Stimulated activated effector memory CD8-positive, alpha-beta T cell treated with anti-CD3 and anti-CD28 coated beads, Interleukin-12 subunit alpha, Interleukin-12 subunit beta, amount 100 ng/mL, for 72 hours (primary cell): Measurements from ENCODE around the gene LAMC3.
"Not testable (repeated sequence)": the region's sequence is repeated elsewhere in the genome, so short reads cannot be mapped to it uniquely, and the experiment has no call there.

ENCODE experiments used
- ATAC-seq: fragments of 150-1000 bp; cut with Tn5 transposase; 2 replicates; pipeline ENCODE4 v1.10.0; 2021
- DNase-seq, 2 donors: peaks; one replicate each; pipeline ENCODE4 v3.0.0; 2021 to 2022; ENCODE audit warnings: low spot score in 2 of 2
- H3K27ac Mint-ChIP-seq: one replicate; pipeline ENCODE4 v1.8.0; 2022; ENCODE audit warnings: mild to moderate bottlenecking, mixed read lengths
- H3K36me3 Mint-ChIP-seq: one replicate; pipeline ENCODE4 v1.8.0; 2022; ENCODE audit warnings: mild to moderate bottlenecking, mixed read lengths
- H3K4me1 Mint-ChIP-seq: one replicate; pipeline ENCODE4 v1.8.0; 2022; ENCODE audit warnings: mixed read lengths
- H3K4me3 Mint-ChIP-seq: one replicate; pipeline ENCODE4 v1.8.0; 2022; ENCODE audit warnings: mild to moderate bottlenecking, mixed read lengths
- H3K9me3 Mint-ChIP-seq: one replicate; pipeline ENCODE4 v1.8.0; 2022; ENCODE audit warnings: mixed read lengths

LAMC3 gene

GRCh38 chr9:131105952-131106351 is 97.0 kb downstream of the LAMC3 start:
- no peaks in the 10 kb centered on the region for H3K36me3 Mint-ChIP-seq
- H3K4me3 Mint-ChIP-seq = no peak overlapping the region
- H3K9me3 Mint-ChIP-seq = no peaks in the 10 kb centered on the region
- H3K4me1 Mint-ChIP-seq = no peaks in the 10 kb centered on the region
- no peak overlapping the region for H3K27ac Mint-ChIP-seq
- ATAC-seq (no peak), DNase-seq (no peak)

GRCh38 chr9:131107760-131108159 is 98.8 kb downstream of the LAMC3 start:
- DNase-seq = no peak
- Mint-ChIP-seq H3K27ac (no peak overlapping the region), H3K9me3 (no peaks in the 10 kb centered on the region), H3K4me1 (no peaks in the 10 kb centered on the region), H3K4me3 (no peak overlapping the region), H3K36me3 (no peaks in the 10 kb centered on the region)
- no peak for ATAC-seq

GRCh38 chr9:131111186-131111853 is 102.3 kb downstream of the LAMC3 start:
- H3K9me3 Mint-ChIP-seq = no peaks in the 10 kb centered on the region

GRCh38 chr9:131111854-131112311 is 102.9 kb downstream of the LAMC3 start:
- H3K27ac Mint-ChIP-seq = no peak overlapping the region
- no peaks in the 10 kb centered on the region for H3K9me3 Mint-ChIP-seq
- no peaks in the 10 kb centered on the region for H3K36me3 Mint-ChIP-seq
- ATAC-seq = no peak
- no peak overlapping the region for H3K4me3 Mint-ChIP-seq
- DNase-seq = no peak
- H3K4me1 Mint-ChIP-seq = no peaks in the 10 kb centered on the region

More at GRCh38 chr9:131111186-131111853, 102.3 kb downstream of the LAMC3 start:
- Mint-ChIP-seq H3K36me3 (no peaks in the 10 kb centered on the region), H3K4me3 (no peak overlapping the region), H3K4me1 (no peaks in the 10 kb centered on the region), H3K27ac (no peak overlapping the region)
- DNase-seq = no peak
- no peak for ATAC-seq

- Mint-ChIP-seq H3K4me1 (no peaks in the 10 kb centered on the region), H3K4me3 (no peak overlapping the region), H3K9me3 (no peaks in the 10 kb centered on the region), H3K36me3 (no peaks in the 10 kb centered on the region), H3K27ac (no peak overlapping the region)
- no peak for ATAC-seq
- no peak for DNase-seq
These were observed 103.6 kb downstream of the LAMC3 start for GRCh38 chr9:131112374-131113154.

- H3K9me3 Mint-ChIP-seq = no peaks in the 10 kb centered on the region
- DNase-seq (no peak), ATAC-seq (no peak)
- no peak overlapping the region for H3K27ac Mint-ChIP-seq
- H3K4me1 Mint-ChIP-seq = no peaks in the 10 kb centered on the region
- no peaks in the 10 kb centered on the region for H3K36me3 Mint-ChIP-seq
- no peak overlapping the region for H3K4me3 Mint-ChIP-seq
These were observed 104.7 kb downstream of the LAMC3 start for GRCh38 chr9:131113655-131114054.

GRCh38 chr9:131114084-131114535 is 105.1 kb downstream of the LAMC3 start:
- H3K9me3 Mint-ChIP-seq = no peaks in the 10 kb centered on the region
- no peaks in the 10 kb centered on the region for H3K36me3 Mint-ChIP-seq
- no peaks in the 10 kb centered on the region for H3K4me1 Mint-ChIP-seq
- H3K4me3 Mint-ChIP-seq = no peak overlapping the region
- DNase-seq = no peak
- no peak for ATAC-seq
- H3K27ac Mint-ChIP-seq = no peak overlapping the region

- not testable (repeated sequence) for H3K9me3 Mint-ChIP-seq, DNase-seq, H3K27ac Mint-ChIP-seq, H3K36me3 Mint-ChIP-seq, H3K4me3 Mint-ChIP-seq, H3K4me1 Mint-ChIP-seq, ATAC-seq
These were observed 106.4 kb downstream of the LAMC3 start for GRCh38 chr9:131115360-131115742.

GRCh38 chr9:131116281-131117120 is 107.5 kb downstream of the LAMC3 start:
- no peaks in the 10 kb centered on the region for H3K9me3 Mint-ChIP-seq
- no peaks in the 10 kb centered on the region for H3K4me1 Mint-ChIP-seq
- no peak overlapping the region for H3K27ac Mint-ChIP-seq
- no peak for DNase-seq
- no peak for ATAC-seq
- no peaks in the 10 kb centered on the region for H3K36me3 Mint-ChIP-seq
- no peak overlapping the region for H3K4me3 Mint-ChIP-seq

GRCh38 chr9:131117121-131117761 is 108.3 kb downstream of the LAMC3 start:
- H3K36me3 Mint-ChIP-seq = no peaks in the 10 kb centered on the region
- no peaks in the 10 kb centered on the region for H3K4me1 Mint-ChIP-seq
- H3K4me3 Mint-ChIP-seq = no peak overlapping the region
- H3K27ac Mint-ChIP-seq = no peak overlapping the region
- DNase-seq = no peak
- no peaks in the 10 kb centered on the region for H3K9me3 Mint-ChIP-seq
- no peak for ATAC-seq

- Mint-ChIP-seq H3K27ac (no peak overlapping the region), H3K36me3 (no peaks in the 10 kb centered on the region), H3K4me1 (no peaks in the 10 kb centered on the region), H3K4me3 (no peak overlapping the region), H3K9me3 (no peaks in the 10 kb centered on the region)
- DNase-seq (no peak), ATAC-seq (no peak)
These were observed 108.8 kb downstream of the LAMC3 start for GRCh38 chr9:131117762-131118145.

GRCh38 chr9:131119600-131119999 is 110.6 kb downstream of the LAMC3 start:
- ATAC-seq (no peak), DNase-seq (no peak)
- no peaks in the 10 kb centered on the region for H3K36me3 Mint-ChIP-seq
- no peak overlapping the region for H3K27ac Mint-ChIP-seq
- H3K4me3 Mint-ChIP-seq = no peak overlapping the region
- H3K4me1 Mint-ChIP-seq = peaks cover under 1% of the 10 kb centered on the region
- H3K9me3 Mint-ChIP-seq = no peaks in the 10 kb centered on the region

- DNase-seq (no peak), ATAC-seq (no peak)
- H3K36me3 Mint-ChIP-seq = peaks cover 8% of the 10 kb centered on the region
- no peaks in the 10 kb centered on the region for H3K9me3 Mint-ChIP-seq
- no peak overlapping the region for H3K27ac Mint-ChIP-seq
- H3K4me1 Mint-ChIP-seq = peaks cover 10% of the 10 kb centered on the region
- no peak overlapping the region for H3K4me3 Mint-ChIP-seq
These were observed 111.8 kb downstream of the LAMC3 start for GRCh38 chr9:131120620-131121228.

GRCh38 chr9:131121346-131121745 is 112.4 kb downstream of the LAMC3 start:
- ATAC-seq (no peak), DNase-seq (no peak)
- Mint-ChIP-seq H3K4me3 (no peak overlapping the region), H3K4me1 (peaks cover 15% of the 10 kb centered on the region), H3K36me3 (peaks cover 8% of the 10 kb centered on the region), H3K27ac (no peak overlapping the region), H3K9me3 (no peaks in the 10 kb centered on the region)

- H3K4me1 Mint-ChIP-seq = peaks cover 20% of the 10 kb centered on the region
- no peak for ATAC-seq
- peaks cover 13% of the 10 kb centered on the region for H3K36me3 Mint-ChIP-seq
- H3K9me3 Mint-ChIP-seq = no peaks in the 10 kb centered on the region
- H3K27ac Mint-ChIP-seq = no peak overlapping the region
- no peak for DNase-seq
- no peak overlapping the region for H3K4me3 Mint-ChIP-seq
These were observed 113.2 kb downstream of the LAMC3 start for GRCh38 chr9:131122158-131122557.
